Measurements from ENCODE around the gene HSP90B1.

- no peak for TF ChIP-seq SIN3A (IDR thresholded peaks at IDR 0.05; ENCODE audit: low read depth)
- TF ChIP-seq CTCF (IDR thresholded peaks at IDR 0.05 in 2 of 3, conservative IDR thresholded peaks at IDR 0.05 in 1 of 3; ENCODE audit: borderline replicate concordance in 1 of 3, insufficient read depth in 1 of 3, low read depth in 2 of 3, low read length in 2 of 3) = no peak
- TF ChIP-seq ZBTB33 (IDR thresholded peaks at IDR 0.05; ENCODE audit: extremely low read depth, insufficient replicate concordance, low read length) = no peak
- no peak for TF ChIP-seq ZNF274 (IDR thresholded peaks at IDR 0.05; ENCODE audit: low read depth, low read length)
Observed at GRCh38 chr12:103965255-103965589, 35.0 kb downstream of the HSP90B1 start.

All from HCT116 (cell line).